ENCODE measurements around the gene CPNE7. TPM values are rescaled to one million over a fixed set of nuclear protein-coding genes. Genes with fewer than 3 reads are reported as not detected.
A peak's percentile ranks its signal among the peaks of the same experiment; 100 is the strongest.

CPNE7 gene
- total RNA-seq, 2 experiments from 2014 or later = 3.9 to 4.3 TPM

- POLR2A ChIA-PET = interaction anchor here (0.6 kb wide), 1 partner anchor 69 kb away, joined by 5 read pairs; no protein-coding TSS in a partner anchor
- Mint-ChIP-seq H3K36me3 (peaks cover 2% of the 10 kb centered on the region), H3K27me3 (no peaks in the 10 kb centered on the region), H3K4me1 (peaks cover 17% of the 10 kb centered on the region), H3K9me3 (no peaks in the 10 kb centered on the region), H3K4me3 (no peak overlapping the region), H3K27ac (peak overlapping the region; percentile 38)
- DNase-seq = no peak
- no peak for ATAC-seq (ENCODE audit: low read depth)
Observed at GRCh38 chr16:89555265-89555664, 20.3 kb upstream of the CPNE7 start.

GRCh38 chr16:89555780-89556179 lies 19.8 kb upstream of the CPNE7 start:
- ATAC-seq (ENCODE audit: low read depth) (no peak), DNase-seq (no peak)
- no peaks in the 10 kb centered on the region for H3K27me3 Mint-ChIP-seq
- H3K36me3 Mint-ChIP-seq = peaks cover 2% of the 10 kb centered on the region
- POLR2A ChIA-PET = interaction anchor here (0.6 kb wide), 2 partner anchors 69 to 127 kb away, joined by 3 to 5 read pairs; no protein-coding TSS in a partner anchor
- H3K9me3 Mint-ChIP-seq = no peaks in the 10 kb centered on the region
- H3K4me1 Mint-ChIP-seq = peaks cover 17% of the 10 kb centered on the region
- H3K27ac Mint-ChIP-seq = no peak overlapping the region
- H3K4me3 Mint-ChIP-seq = no peak overlapping the region

GRCh38 chr16:89556750-89557689 lies 18.5 kb upstream of the CPNE7 start:
- peaks cover 9% of the 10 kb centered on the region for H3K36me3 Mint-ChIP-seq
- H3K27ac Mint-ChIP-seq = peak overlapping the region; percentile 60
- POLR2A ChIA-PET = interaction anchor here (1.7 to 4.4 kb wide), 2 partner anchors 8 to 49 kb away, joined by 6 to 21 read pairs; partner anchors contain the start of gene SPG7
- peak overlapping the region; percentile 2 for H3K4me3 Mint-ChIP-seq
- ATAC-seq (ENCODE audit: low read depth) = peak; percentile 46
- no peaks in the 10 kb centered on the region for H3K9me3 Mint-ChIP-seq
- no peaks in the 10 kb centered on the region for H3K27me3 Mint-ChIP-seq
- DNase-seq = peak; percentile 87
- peaks cover 21% of the 10 kb centered on the region for H3K4me1 Mint-ChIP-seq

GRCh38 chr16:89557690-89558490 lies 17.7 kb upstream of the CPNE7 start:
- Mint-ChIP-seq H3K4me1 (peaks cover 27% of the 10 kb centered on the region), H3K4me3 (peak overlapping the region; percentile 2), H3K36me3 (peaks cover 15% of the 10 kb centered on the region), H3K9me3 (no peaks in the 10 kb centered on the region), H3K27ac (peak overlapping the region; percentile 7), H3K27me3 (no peaks in the 10 kb centered on the region)
- ATAC-seq (ENCODE audit: low read depth) (no peak), DNase-seq (no peak)
- POLR2A ChIA-PET = interaction anchor here (1.3 to 4.4 kb wide), 3 partner anchors 9 to 243 kb away, joined by 3 to 21 read pairs (median 6); partner anchors contain the start of gene SPG7

GRCh38 chr16:89560378-89561141 lies 15.0 kb upstream of the CPNE7 start, which contains the start of gene RPL13:
Gene RPL13 (plus strand): TSS chr16:89560682. CDS start chr16:89560960, 278 bp downstream.
- H3K27ac Mint-ChIP-seq = peak within 1 kb of the TSS; percentile 97
- peaks cover 27% of the 10 kb centered on the region for H3K36me3 Mint-ChIP-seq
- DNase-seq = peak; percentile 92
- no peaks in the 10 kb centered on the region for H3K9me3 Mint-ChIP-seq
- ATAC-seq (ENCODE audit: low read depth) = peak; percentile 93
- no peaks in the 10 kb centered on the region for H3K27me3 Mint-ChIP-seq
- POLR2A ChIA-PET = interaction anchor here (1.2 to 4.4 kb wide), 3 partner anchors 12 to 71 kb away, joined by 3 to 21 read pairs (median 4); partner anchors contain the start of gene SPG7
- peaks cover 47% of the 10 kb centered on the region for H3K4me1 Mint-ChIP-seq
- peak within 1 kb of the TSS; percentile 98 for H3K4me3 Mint-ChIP-seq

- Mint-ChIP-seq H3K4me1 (peaks cover 53% of the 10 kb centered on the region), H3K27ac (peak overlapping the region; percentile 83), H3K36me3 (peaks cover 27% of the 10 kb centered on the region), H3K27me3 (no peaks in the 10 kb centered on the region), H3K4me3 (peak overlapping the region; percentile 98), H3K9me3 (no peaks in the 10 kb centered on the region)
- ATAC-seq (ENCODE audit: low read depth) (no peak), DNase-seq (no peak)
- POLR2A ChIA-PET = interaction anchor here (0.6 to 1.3 kb wide), 4 partner anchors 33 to 96 kb away, joined by 3 to 4 read pairs (median 4); partner anchors contain the start of genes CHMP1A, SPATA33 and SPG7
Observed at GRCh38 chr16:89561142-89561883, 14.2 kb upstream of the CPNE7 start.

- H3K36me3 Mint-ChIP-seq = peaks cover 27% of the 10 kb centered on the region
- peaks cover 50% of the 10 kb centered on the region for H3K4me1 Mint-ChIP-seq
- H3K27me3 Mint-ChIP-seq = no peaks in the 10 kb centered on the region
Observed at GRCh38 chr16:89561884-89562599, 13.5 kb upstream of the CPNE7 start.

GRCh38 chr16:89562939-89563338 lies 12.6 kb upstream of the CPNE7 start:
- H3K36me3 Mint-ChIP-seq = peaks cover 27% of the 10 kb centered on the region

More at GRCh38 chr16:89561884-89562599, 13.5 kb upstream of the CPNE7 start:
- Mint-ChIP-seq H3K27ac (peak overlapping the region; percentile 83), H3K9me3 (no peaks in the 10 kb centered on the region), H3K4me3 (peak overlapping the region; percentile 98)
- POLR2A ChIA-PET = interaction anchor here (1.1 to 1.3 kb wide), 3 partner anchors 54 to 95 kb away, joined by 3 to 4 read pairs (median 4); partner anchors contain the start of genes CHMP1A, SPATA33 and SPG7
- ATAC-seq (ENCODE audit: low read depth) (no peak), DNase-seq (no peak)

GRCh38 chr16:89563639-89564392 lies 11.7 kb upstream of the CPNE7 start:
- Mint-ChIP-seq H3K27ac (peak overlapping the region; percentile 70), H3K36me3 (peaks cover 27% of the 10 kb centered on the region), H3K4me3 (no peak overlapping the region), H3K9me3 (no peaks in the 10 kb centered on the region), H3K4me1 (peaks cover 42% of the 10 kb centered on the region), H3K27me3 (no peaks in the 10 kb centered on the region)
- no peak for ATAC-seq (ENCODE audit: low read depth)
- no peak for DNase-seq
- POLR2A ChIA-PET = no interaction called here

More at GRCh38 chr16:89562939-89563338, 12.6 kb upstream of the CPNE7 start:
- H3K27ac Mint-ChIP-seq = no peak overlapping the region
- no peaks in the 10 kb centered on the region for H3K9me3 Mint-ChIP-seq
- ATAC-seq (ENCODE audit: low read depth) = no peak
- no peak for DNase-seq
- H3K4me1 Mint-ChIP-seq = peaks cover 42% of the 10 kb centered on the region
- no peaks in the 10 kb centered on the region for H3K27me3 Mint-ChIP-seq
- H3K4me3 Mint-ChIP-seq = peak overlapping the region; percentile 98
- POLR2A ChIA-PET = no interaction called here

- Mint-ChIP-seq H3K27me3 (no peaks in the 10 kb centered on the region), H3K27ac (peak overlapping the region; percentile 70), H3K9me3 (no peaks in the 10 kb centered on the region), H3K36me3 (peaks cover 27% of the 10 kb centered on the region), H3K4me1 (peaks cover 41% of the 10 kb centered on the region), H3K4me3 (peak overlapping the region; percentile 52)
- POLR2A ChIA-PET = interaction anchor here (1.3 kb wide), 1 partner anchor 249 kb away, joined by 3 read pairs; no protein-coding TSS in a partner anchor
- DNase-seq (no peak), ATAC-seq (ENCODE audit: low read depth) (no peak)
Observed at GRCh38 chr16:89564476-89565255, 10.9 kb upstream of the CPNE7 start.

All from activated naive CD8-positive, alpha-beta T cell treated with anti-CD3 and anti-CD28 coated beads, Interleukin-2, amount 10 ng/mL, durations not matched to agents 7 days and 5 days (primary cell).